Neural crest cell (in vitro differentiated cells): ENCODE data around the gene PSAT1. TPM values are rescaled to one million over a fixed set of nuclear protein-coding genes. Genes with fewer than 3 reads are reported as not detected.
A peak's percentile ranks its signal among the peaks of the same experiment; 100 is the strongest.

Experiments
- DNase-seq: peaks from one replicate; pipeline ENCODE4 v3.0.0; 2021; ENCODE audit warnings: low read depth, mixed read lengths, low spot score
- H3K27ac Mint-ChIP-seq: one replicate; pipeline ENCODE4 v1.8.0; 2021; ENCODE audit warnings: mild to moderate bottlenecking, mixed read lengths; ENCODE audit not compliant: unreplicated experiment
- H3K27me3 Mint-ChIP-seq: 2 replicates; pipeline ENCODE4 v1.8.0; 2021; ENCODE audit warnings: low read depth, mild to moderate bottlenecking, mixed read lengths
- H3K36me3 Mint-ChIP-seq: 2 replicates; pipeline ENCODE4 v1.8.0; 2021; ENCODE audit warnings: low read depth, mild to moderate bottlenecking, mixed read lengths
- H3K4me1 Mint-ChIP-seq: 2 replicates; pipeline ENCODE4 v1.8.0; 2021; ENCODE audit warnings: mixed read lengths
- H3K4me3 Mint-ChIP-seq: one replicate; pipeline ENCODE4 v1.8.0; 2021; ENCODE audit warnings: mild to moderate bottlenecking, mixed read lengths
- H3K9me3 Mint-ChIP-seq: 2 replicates; pipeline ENCODE4 v1.8.0; 2021; ENCODE audit warnings: mixed read lengths
- total RNA-seq: library from RNA; stranded (reverse); gene quantifications from 2 replicates; pipeline ENCODE4 v1.2.1, GENCODE V29; 2021
- TF ChIP-seq, protein P1 (sequence below): fragments of 200-600 bp; sonication (generic); conservative IDR thresholded peaks from 2 replicates; pipeline ENCODE4 v1.5.0; 2021; ENCODE audit warnings: antibody characterized with exemption, mild to moderate bottlenecking

Gene PSAT1
- total RNA-seq, 1 donor from 2014 or later, result 166 TPM

DNA sequence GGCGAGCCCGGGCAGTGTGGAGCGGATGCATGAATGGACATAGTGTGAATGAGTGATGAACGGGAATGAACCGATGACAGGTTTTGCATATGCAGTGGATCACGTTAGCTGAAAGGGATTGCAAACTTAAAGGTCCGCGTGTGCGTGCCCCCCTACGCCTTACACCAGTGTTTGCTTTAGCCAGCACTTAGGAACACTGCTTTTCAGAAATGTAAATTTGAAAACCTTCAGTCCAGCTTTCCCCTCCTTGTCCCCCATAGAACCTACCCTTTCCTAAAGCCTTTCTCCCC, 692 bp downstream of the PSAT1 start:
- DNase-seq, result no peak
- TF ChIP-seq, protein P1, sequence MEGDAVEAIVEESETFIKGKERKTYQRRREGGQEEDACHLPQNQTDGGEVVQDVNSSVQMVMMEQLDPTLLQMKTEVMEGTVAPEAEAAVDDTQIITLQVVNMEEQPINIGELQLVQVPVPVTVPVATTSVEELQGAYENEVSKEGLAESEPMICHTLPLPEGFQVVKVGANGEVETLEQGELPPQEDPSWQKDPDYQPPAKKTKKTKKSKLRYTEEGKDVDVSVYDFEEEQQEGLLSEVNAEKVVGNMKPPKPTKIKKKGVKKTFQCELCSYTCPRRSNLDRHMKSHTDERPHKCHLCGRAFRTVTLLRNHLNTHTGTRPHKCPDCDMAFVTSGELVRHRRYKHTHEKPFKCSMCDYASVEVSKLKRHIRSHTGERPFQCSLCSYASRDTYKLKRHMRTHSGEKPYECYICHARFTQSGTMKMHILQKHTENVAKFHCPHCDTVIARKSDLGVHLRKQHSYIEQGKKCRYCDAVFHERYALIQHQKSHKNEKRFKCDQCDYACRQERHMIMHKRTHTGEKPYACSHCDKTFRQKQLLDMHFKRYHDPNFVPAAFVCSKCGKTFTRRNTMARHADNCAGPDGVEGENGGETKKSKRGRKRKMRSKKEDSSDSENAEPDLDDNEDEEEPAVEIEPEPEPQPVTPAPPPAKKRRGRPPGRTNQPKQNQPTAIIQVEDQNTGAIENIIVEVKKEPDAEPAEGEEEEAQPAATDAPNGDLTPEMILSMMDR, result no peak
- Mint-ChIP-seq H3K36me3 (peaks cover 10% of the 10 kb centered on the region), H3K9me3 (no peaks in the 10 kb centered on the region), H3K4me1 (peaks cover 45% of the 10 kb centered on the region), H3K27ac (peak overlapping the region; percentile 92), H3K4me3 (peak overlapping the region; percentile 100), H3K27me3 (no peaks in the 10 kb centered on the region)

DNA sequence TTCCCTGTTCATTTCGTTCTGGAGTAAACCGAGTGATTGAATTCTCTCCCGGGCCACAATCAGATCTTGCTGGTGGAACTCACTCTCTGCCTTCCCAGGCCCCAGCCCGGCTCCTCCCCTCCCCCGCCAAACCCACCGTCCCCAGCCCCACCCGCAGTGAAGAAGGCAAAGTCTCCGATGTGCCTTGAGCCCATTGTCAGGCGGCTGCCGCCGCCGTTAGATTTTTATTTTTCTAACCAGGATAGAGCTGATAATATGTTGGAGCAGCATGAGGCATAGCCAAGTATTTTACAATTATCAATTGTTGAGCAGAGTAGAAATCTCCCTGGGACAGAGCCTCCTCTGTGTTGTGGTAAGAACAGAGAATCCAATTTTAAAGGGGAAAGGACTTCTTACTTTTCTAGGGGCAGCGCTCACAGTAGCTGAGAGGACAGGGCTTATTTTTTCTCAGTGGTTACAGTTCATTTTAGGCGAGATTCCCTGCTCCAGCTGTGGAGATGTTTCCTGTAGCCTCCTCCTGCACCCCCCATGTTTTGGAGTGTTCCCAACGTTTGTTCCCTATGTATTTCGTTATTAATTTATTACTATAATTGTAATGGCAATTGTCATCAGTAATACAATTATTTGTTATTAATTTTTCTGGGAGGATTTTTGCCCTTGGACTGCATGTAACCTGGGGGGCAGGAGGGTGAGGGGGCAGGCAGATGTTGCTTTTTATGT, 1.3 kb downstream of the PSAT1 start:
- Mint-ChIP-seq H3K9me3 (no peaks in the 10 kb centered on the region), H3K4me1 (peaks cover 45% of the 10 kb centered on the region), H3K36me3 (peaks cover 10% of the 10 kb centered on the region), H3K4me3 (peak overlapping the region; percentile 100), H3K27me3 (no peaks in the 10 kb centered on the region), H3K27ac (peak overlapping the region; percentile 92)
- TF ChIP-seq, protein P1, result no peak
- peak; percentile 14 for DNase-seq

DNA sequence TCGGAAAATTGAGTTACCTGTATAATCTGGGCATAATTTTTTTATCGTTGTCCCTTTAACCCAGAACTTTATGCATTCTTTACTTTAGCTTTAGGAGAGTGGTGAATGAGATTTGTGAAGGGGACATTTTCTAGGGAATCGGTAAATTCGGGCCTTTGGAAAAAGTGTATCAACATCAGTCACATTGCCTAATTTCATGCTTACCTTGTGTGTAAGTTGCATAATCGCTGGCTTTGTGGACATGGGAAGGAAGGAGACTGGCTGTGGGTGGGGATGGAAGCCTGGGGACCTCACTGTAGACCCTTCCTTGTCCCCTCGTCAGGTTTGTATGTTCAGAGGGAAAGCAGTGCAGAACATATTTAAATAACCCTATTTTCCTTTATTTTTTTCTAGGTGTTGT, 3.3 kb downstream of the PSAT1 start:
- H3K4me1 Mint-ChIP-seq, result peaks cover 40% of the 10 kb centered on the region
- H3K9me3 Mint-ChIP-seq, result no peaks in the 10 kb centered on the region
- no peak overlapping the region for H3K27ac Mint-ChIP-seq
- no peaks in the 10 kb centered on the region for H3K27me3 Mint-ChIP-seq
- peaks cover 22% of the 10 kb centered on the region for H3K36me3 Mint-ChIP-seq
- H3K4me3 Mint-ChIP-seq, result peak overlapping the region; percentile 79
- TF ChIP-seq, protein P1, result no peak
- no peak for DNase-seq

DNA sequence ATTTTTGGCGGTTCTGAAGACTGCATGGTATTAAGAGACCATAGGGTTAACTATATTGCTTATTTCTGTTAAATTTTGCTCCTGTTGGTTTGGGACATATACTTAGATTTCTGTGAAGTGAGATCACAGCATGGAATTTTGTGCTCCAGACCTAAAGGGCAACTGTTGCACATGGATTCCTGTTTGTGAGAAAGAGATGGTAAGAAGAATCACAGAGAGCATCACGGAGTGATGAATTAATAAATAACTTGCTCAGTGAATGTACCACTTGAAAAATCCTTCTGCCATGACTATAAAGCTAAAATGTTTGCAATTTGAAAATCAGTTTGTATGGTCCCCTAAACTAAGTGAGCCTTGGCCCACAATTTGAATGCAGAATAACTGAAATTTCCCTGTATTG, 4.5 kb downstream of the PSAT1 start:
- peak overlapping the region; percentile 48 for H3K4me3 Mint-ChIP-seq
- H3K27ac Mint-ChIP-seq, result no peak overlapping the region
- H3K27me3 Mint-ChIP-seq, result no peaks in the 10 kb centered on the region
- H3K4me1 Mint-ChIP-seq, result peaks cover 28% of the 10 kb centered on the region
- H3K9me3 Mint-ChIP-seq, result no peaks in the 10 kb centered on the region
- TF ChIP-seq, protein P1, result no peak
- DNase-seq, result no peak
- peaks cover 25% of the 10 kb centered on the region for H3K36me3 Mint-ChIP-seq

DNA sequence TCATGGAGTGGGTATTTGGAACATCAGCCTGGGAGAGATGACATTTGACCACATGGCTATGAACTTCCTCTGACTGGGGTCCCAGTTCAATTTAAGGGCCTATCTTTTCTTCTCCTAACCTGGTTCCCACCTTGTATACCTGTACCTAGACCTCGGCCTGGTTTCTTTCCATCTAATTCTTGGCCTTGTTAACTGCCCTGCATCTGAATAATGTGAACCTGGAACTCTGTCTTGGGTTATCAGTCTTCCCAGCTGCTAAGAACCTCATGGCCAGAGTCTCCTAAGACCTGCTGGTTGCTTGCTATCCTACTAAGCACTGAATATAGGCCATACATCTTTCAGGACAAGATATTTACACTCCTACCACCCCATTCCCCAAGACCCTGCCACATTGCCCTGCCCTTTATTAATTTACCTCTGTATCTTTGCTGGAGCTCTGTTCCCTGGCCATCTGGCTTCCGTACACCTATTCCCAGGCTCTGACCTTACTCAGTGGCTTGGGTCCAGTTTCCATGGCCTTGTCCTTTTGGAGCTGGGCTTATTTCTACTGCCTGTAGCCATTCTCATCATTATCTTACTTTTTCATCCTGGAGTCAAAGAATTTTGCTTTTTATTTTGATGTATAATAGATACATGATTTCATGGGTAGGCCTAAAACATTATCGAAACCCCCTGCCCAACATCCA, 6.6 kb downstream of the PSAT1 start:
- H3K36me3 Mint-ChIP-seq, result peaks cover 24% of the 10 kb centered on the region
- no peak for DNase-seq
- no peaks in the 10 kb centered on the region for H3K9me3 Mint-ChIP-seq
- TF ChIP-seq, protein P1, result no peak
- H3K4me3 Mint-ChIP-seq, result no peak overlapping the region
- no peaks in the 10 kb centered on the region for H3K27me3 Mint-ChIP-seq
- peaks cover 16% of the 10 kb centered on the region for H3K4me1 Mint-ChIP-seq
- no peak overlapping the region for H3K27ac Mint-ChIP-seq
